Lung (tissue), 12 donors: ENCODE results near the gene TBC1D30. TPM values are rescaled to one million over a fixed set of nuclear protein-coding genes. Genes with fewer than 3 reads are reported as not detected.

Source experiments
- ATAC-seq: fragments of 200-7000 bp; cut with Tn5 transposase; one replicate; pipeline ENCODE4 v1.9.1; 2020; ENCODE audit warnings: moderate number of reproducible peaks; ENCODE audit not compliant: insufficient read depth, low FRiP score
- DNase-seq, 3 donors: peaks; one replicate each; pipeline ENCODE4 v3.0.0-alpha.2; 2013 to 2017
- H3K27ac ChIP-seq, 2 donors: one replicate each; pipeline ENCODE4 v1.5.1; 2013; ENCODE audit warnings: mild to moderate bottlenecking in 2 of 2, moderate library complexity in 2 of 2, control low read depth in 1 of 2, inconsistent platforms in 1 of 2, low read depth in 1 of 2, low read length in 1 of 2
- H3K27me3 ChIP-seq, 3 donors: one replicate each; pipeline ENCODE4 v1.5.1; 2013; ENCODE audit warnings: low read length in 2 of 3; ENCODE audit not compliant: control insufficient read depth in 3 of 3, insufficient read depth in 3 of 3
- H3K36me3 ChIP-seq, 4 donors: one replicate each; pipeline ENCODE4 v1.5.1; 2013; ENCODE audit warnings: low read length in 4 of 4, mild to moderate bottlenecking in 1 of 4, moderate library complexity in 1 of 4; ENCODE audit not compliant: control insufficient read depth in 4 of 4, insufficient read depth in 4 of 4
- H3K4me1 ChIP-seq, 5 donors: one replicate each; pipeline ENCODE4 v1.5.1; 2013; ENCODE audit warnings: low read length in 5 of 5, mild to moderate bottlenecking in 2 of 5, moderate library complexity in 1 of 5; ENCODE audit not compliant: control insufficient read depth in 5 of 5, insufficient read depth in 5 of 5
- H3K4me3 ChIP-seq: one replicate; pipeline ENCODE4 v1.5.1; 2013; ENCODE audit warnings: mild to moderate bottlenecking, control low read depth, moderate library complexity
- H3K9ac ChIP-seq, 2 donors: one replicate each; pipeline ENCODE4 v1.5.1; 2013; ENCODE audit warnings: low read length in 2 of 2, control low read depth in 1 of 2; ENCODE audit not compliant: insufficient read depth in 1 of 2
- H3K9me3 ChIP-seq, 4 donors: one replicate each; pipeline ENCODE4 v1.5.1; 2013; ENCODE audit warnings: low read length in 3 of 4, mild to moderate bottlenecking in 1 of 4, moderate library complexity in 1 of 4; ENCODE audit not compliant: control insufficient read depth in 4 of 4, insufficient read depth in 3 of 4
- CTCF ChIP-seq: IDR thresholded peaks from 2 replicates; pipeline ENCODE4 v1.5.1; 2012; ENCODE audit warnings: mild to moderate bottlenecking; ENCODE audit errors: control extremely low read depth, extremely low read depth
- WGBS, 2 donors: extraction: QIAGEN DNeasy Blood & Tissue Kit; methylation state at CpG; one replicate each; pipeline ENCODE4 v1.1.7; 2013; 5-methylcytosine and 5-hydroxymethylcytosine counted together
- polyA plus RNA-seq, 2 donors: library from polyadenylated mRNA; stranded (reverse); fragments of 200-250 nt; gene quantifications; one replicate each; pipeline ENCODE4 v1.2.1, GENCODE V29; 2013
- total RNA-seq, 2 donors: library from RNA; depleted of rRNA in 1 of 2; stranded (reverse); fragments of >200 nt in 1 of 2; gene quantifications; one replicate each; pipeline ENCODE4 v1.2.1, GENCODE V29; 2014 to 2021
- donor health status: control.
- donor health status: control.
- donor health status: Bipolar disorder and iron deficiency.
- donor health status: healthy.
- donor health status: DM: yes; HTN: yes; CAD: no.

Gene TBC1D30
- total and polyA plus RNA-seq, 4 donors = 3.3 to 15.7 (median 10.2) TPM

DNA sequence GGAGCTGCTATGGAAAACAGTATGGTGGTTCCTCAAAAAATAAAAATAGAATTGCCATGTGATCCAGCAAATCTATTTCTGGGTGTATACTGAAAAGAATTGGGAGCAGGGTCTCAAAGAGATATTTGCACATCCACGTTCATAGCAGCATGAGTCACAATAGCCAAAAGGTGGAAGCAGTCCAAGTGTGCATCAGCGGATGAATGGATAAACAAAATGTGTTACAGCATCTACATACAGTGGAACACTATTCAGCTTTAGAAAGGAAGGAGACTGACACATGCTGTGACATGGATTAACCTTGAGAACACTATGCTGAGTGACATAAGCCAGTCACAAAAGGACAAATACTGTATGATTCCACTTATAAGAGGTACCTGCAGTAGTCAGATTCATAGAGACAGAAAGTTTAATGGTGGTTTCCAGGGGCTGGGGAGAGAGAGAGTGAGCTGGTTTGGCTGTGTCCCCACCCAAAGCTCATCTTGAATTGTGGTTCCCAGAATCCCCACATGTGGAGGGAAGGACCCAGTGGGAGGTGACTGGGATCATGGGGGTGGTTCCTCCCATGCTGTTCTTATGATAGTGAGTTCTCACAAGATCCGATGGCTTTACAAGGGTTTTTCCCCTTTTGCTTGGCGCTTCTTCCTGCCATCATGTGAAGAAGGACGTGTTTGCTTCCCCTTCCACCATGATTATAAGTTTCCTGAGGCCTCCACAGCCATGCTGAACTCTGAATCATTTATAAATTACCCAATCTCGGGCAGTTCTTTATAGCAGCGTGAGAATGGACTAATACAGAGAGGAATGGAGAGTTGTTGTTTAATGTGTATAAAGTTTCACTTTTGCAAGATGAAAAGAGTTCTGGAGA, 17.6 kb upstream of the TBC1D30 start:
- TF ChIP-seq CTCF = no peak
- 69 to 75% methylated on average over 7 of the region's 7 CpGs for WGBS, 2 donors

GRCh38 chr12:64808110-64808509, 16.3 kb upstream of the TBC1D30 start:
- H3K27me3 ChIP-seq = no peaks in the 10 kb centered on the region
- ATAC-seq (no peak), DNase-seq (no peak)
- WGBS, 2 donors = 30 to 37% methylated on average over 5 of the region's 5 CpGs
- H3K9me3 ChIP-seq = no peaks in the 10 kb centered on the region
- H3K9ac ChIP-seq = no peak overlapping the region
- no peak overlapping the region for H3K4me3 ChIP-seq
- TF ChIP-seq CTCF = no peak
- H3K27ac ChIP-seq = no peak overlapping the region
- no peaks in the 10 kb centered on the region for H3K4me1 ChIP-seq
- H3K36me3 ChIP-seq = no peaks in the 10 kb centered on the region

More for the DNA sequence above, 17.6 kb upstream of the TBC1D30 start:
- H3K9me3 ChIP-seq = no peaks in the 10 kb centered on the region
- no peak overlapping the region for H3K27ac ChIP-seq
- H3K9ac ChIP-seq = no peak overlapping the region
- no peak overlapping the region for H3K4me3 ChIP-seq
- H3K27me3 ChIP-seq = no peaks in the 10 kb centered on the region
- no peaks in the 10 kb centered on the region for H3K4me1 ChIP-seq
- H3K36me3 ChIP-seq = no peaks in the 10 kb centered on the region
- ATAC-seq = no peak
- peak in 1 of 3 donors; percentile 15 for DNase-seq

- no peak for TF ChIP-seq CTCF
- ATAC-seq (no peak), DNase-seq (no peak)
- Histone ChIP-seq H3K27ac (no peak overlapping the region), H3K9ac (no peak overlapping the region), H3K36me3 (no peaks in the 10 kb centered on the region), H3K4me1 (peaks cover 0 to 2% (median 0%) of the 10 kb centered on the region in 5 donors), H3K9me3 (no peaks in the 10 kb centered on the region), H3K4me3 (no peak overlapping the region), H3K27me3 (no peaks in the 10 kb centered on the region)
- 74 to 93% methylated on average over 1 of the region's 1 CpG for WGBS, 2 donors
Observed at GRCh38 chr12:64810831-64811230, 13.6 kb upstream of the TBC1D30 start.
